ENCODE results near the gene ADPRHL1.

Gene ADPRHL1

GRCh38 chr13:113361406-113361805, 91.9 kb downstream of the ADPRHL1 start:
- Mint-ChIP-seq H3K4me1 (ENCODE audit: low read depth) (peaks cover 7% of the 10 kb centered on the region), H3K9me3 (ENCODE audit: low read depth) (no peaks in the 10 kb centered on the region), H3K4me3 (no peak overlapping the region), H3K27ac (no peak overlapping the region), H3K36me3 (no peaks in the 10 kb centered on the region), H3K27me3 (peaks cover 7% of the 10 kb centered on the region)

- Mint-ChIP-seq H3K4me1 (ENCODE audit: low read depth) (peaks cover 4% of the 10 kb centered on the region), H3K27me3 (peaks cover 5% of the 10 kb centered on the region), H3K36me3 (no peaks in the 10 kb centered on the region)
These were observed 92.8 kb downstream of the ADPRHL1 start for GRCh38 chr13:113360446-113360845.

GRCh38 chr13:113359571-113359970, 93.7 kb downstream of the ADPRHL1 start:
- peaks cover 2% of the 10 kb centered on the region for H3K4me1 Mint-ChIP-seq (ENCODE audit: low read depth)
- no peak overlapping the region for H3K4me3 Mint-ChIP-seq
- no peaks in the 10 kb centered on the region for H3K9me3 Mint-ChIP-seq (ENCODE audit: low read depth)
- H3K36me3 Mint-ChIP-seq, result no peaks in the 10 kb centered on the region
- H3K27ac Mint-ChIP-seq, result no peak overlapping the region
- H3K27me3 Mint-ChIP-seq, result peaks cover 2% of the 10 kb centered on the region

More at GRCh38 chr13:113360446-113360845, 92.8 kb downstream of the ADPRHL1 start:
- H3K4me3 Mint-ChIP-seq, result no peak overlapping the region
- no peaks in the 10 kb centered on the region for H3K9me3 Mint-ChIP-seq (ENCODE audit: low read depth)
- no peak overlapping the region for H3K27ac Mint-ChIP-seq

- Mint-ChIP-seq H3K9me3 (ENCODE audit: low read depth) (no peaks in the 10 kb centered on the region), H3K36me3 (no peaks in the 10 kb centered on the region), H3K27me3 (peaks cover 2% of the 10 kb centered on the region), H3K4me3 (no peak overlapping the region), H3K27ac (no peak overlapping the region), H3K4me1 (ENCODE audit: low read depth) (peaks cover 2% of the 10 kb centered on the region)
These were observed 94.6 kb downstream of the ADPRHL1 start for GRCh38 chr13:113358653-113359190.

- Mint-ChIP-seq H3K27ac (no peak overlapping the region), H3K9me3 (ENCODE audit: low read depth) (no peaks in the 10 kb centered on the region), H3K4me1 (ENCODE audit: low read depth) (no peaks in the 10 kb centered on the region), H3K27me3 (no peaks in the 10 kb centered on the region), H3K4me3 (no peak overlapping the region), H3K36me3 (no peaks in the 10 kb centered on the region)
These were observed 95.8 kb downstream of the ADPRHL1 start for GRCh38 chr13:113357529-113357928.

GRCh38 chr13:113356596-113356995, 96.7 kb downstream of the ADPRHL1 start:
- Mint-ChIP-seq H3K27ac (no peak overlapping the region), H3K9me3 (ENCODE audit: low read depth) (no peaks in the 10 kb centered on the region), H3K27me3 (no peaks in the 10 kb centered on the region), H3K4me1 (ENCODE audit: low read depth) (no peaks in the 10 kb centered on the region), H3K4me3 (no peak overlapping the region), H3K36me3 (no peaks in the 10 kb centered on the region)

GRCh38 chr13:113355621-113356020, 97.7 kb downstream of the ADPRHL1 start:
- H3K4me3 Mint-ChIP-seq, result no peak overlapping the region
- no peaks in the 10 kb centered on the region for H3K4me1 Mint-ChIP-seq (ENCODE audit: low read depth)
- no peaks in the 10 kb centered on the region for H3K9me3 Mint-ChIP-seq (ENCODE audit: low read depth)
- H3K27me3 Mint-ChIP-seq, result no peaks in the 10 kb centered on the region
- no peaks in the 10 kb centered on the region for H3K36me3 Mint-ChIP-seq
- H3K27ac Mint-ChIP-seq, result no peak overlapping the region

- H3K27me3 Mint-ChIP-seq, result no peaks in the 10 kb centered on the region
- H3K27ac Mint-ChIP-seq, result no peak overlapping the region
- H3K36me3 Mint-ChIP-seq, result no peaks in the 10 kb centered on the region
- H3K4me1 Mint-ChIP-seq (ENCODE audit: low read depth), result no peaks in the 10 kb centered on the region
- H3K9me3 Mint-ChIP-seq (ENCODE audit: low read depth), result no peaks in the 10 kb centered on the region
- H3K4me3 Mint-ChIP-seq, result no peak overlapping the region
These were observed 98.3 kb downstream of the ADPRHL1 start for GRCh38 chr13:113354831-113355610.

- no peaks in the 10 kb centered on the region for H3K4me1 Mint-ChIP-seq (ENCODE audit: low read depth)
- no peaks in the 10 kb centered on the region for H3K27me3 Mint-ChIP-seq
- no peak overlapping the region for H3K27ac Mint-ChIP-seq
- no peaks in the 10 kb centered on the region for H3K36me3 Mint-ChIP-seq
- H3K9me3 Mint-ChIP-seq (ENCODE audit: low read depth), result no peaks in the 10 kb centered on the region
- no peak overlapping the region for H3K4me3 Mint-ChIP-seq
These were observed 100.0 kb downstream of the ADPRHL1 start for GRCh38 chr13:113353254-113353653.

GRCh38 chr13:113351514-113352026, 101.7 kb downstream of the ADPRHL1 start:
- Mint-ChIP-seq H3K4me3 (no peak overlapping the region), H3K36me3 (no peaks in the 10 kb centered on the region), H3K27ac (no peak overlapping the region), H3K4me1 (ENCODE audit: low read depth) (no peaks in the 10 kb centered on the region), H3K9me3 (ENCODE audit: low read depth) (no peaks in the 10 kb centered on the region), H3K27me3 (no peaks in the 10 kb centered on the region)

GRCh38 chr13:113350938-113351335, 102.4 kb downstream of the ADPRHL1 start:
- Mint-ChIP-seq H3K27me3 (no peaks in the 10 kb centered on the region), H3K4me1 (ENCODE audit: low read depth) (no peaks in the 10 kb centered on the region), H3K9me3 (ENCODE audit: low read depth) (no peaks in the 10 kb centered on the region), H3K36me3 (no peaks in the 10 kb centered on the region), H3K27ac (no peak overlapping the region), H3K4me3 (no peak overlapping the region)

- H3K36me3 Mint-ChIP-seq, result no peaks in the 10 kb centered on the region
- H3K4me1 Mint-ChIP-seq (ENCODE audit: low read depth), result no peaks in the 10 kb centered on the region
- no peak overlapping the region for H3K27ac Mint-ChIP-seq
- no peaks in the 10 kb centered on the region for H3K27me3 Mint-ChIP-seq
- H3K9me3 Mint-ChIP-seq (ENCODE audit: low read depth), result no peaks in the 10 kb centered on the region
- no peak overlapping the region for H3K4me3 Mint-ChIP-seq
These were observed 103.0 kb downstream of the ADPRHL1 start for GRCh38 chr13:113350065-113350937.

All from activated naive CD8-positive, alpha-beta T cell (primary cell).